ENCODE measurements around the gene FAM83C. TPM values are rescaled to one million over a fixed set of nuclear protein-coding genes. Genes with fewer than 3 reads are reported as not detected.
"Not testable (repeated sequence)": the region's sequence is repeated elsewhere in the genome, so short reads cannot be mapped to it uniquely, and the experiment has no call there.

FAM83C gene
- total RNA-seq, 1 donor from 2014 or later, result not detected

DNA sequence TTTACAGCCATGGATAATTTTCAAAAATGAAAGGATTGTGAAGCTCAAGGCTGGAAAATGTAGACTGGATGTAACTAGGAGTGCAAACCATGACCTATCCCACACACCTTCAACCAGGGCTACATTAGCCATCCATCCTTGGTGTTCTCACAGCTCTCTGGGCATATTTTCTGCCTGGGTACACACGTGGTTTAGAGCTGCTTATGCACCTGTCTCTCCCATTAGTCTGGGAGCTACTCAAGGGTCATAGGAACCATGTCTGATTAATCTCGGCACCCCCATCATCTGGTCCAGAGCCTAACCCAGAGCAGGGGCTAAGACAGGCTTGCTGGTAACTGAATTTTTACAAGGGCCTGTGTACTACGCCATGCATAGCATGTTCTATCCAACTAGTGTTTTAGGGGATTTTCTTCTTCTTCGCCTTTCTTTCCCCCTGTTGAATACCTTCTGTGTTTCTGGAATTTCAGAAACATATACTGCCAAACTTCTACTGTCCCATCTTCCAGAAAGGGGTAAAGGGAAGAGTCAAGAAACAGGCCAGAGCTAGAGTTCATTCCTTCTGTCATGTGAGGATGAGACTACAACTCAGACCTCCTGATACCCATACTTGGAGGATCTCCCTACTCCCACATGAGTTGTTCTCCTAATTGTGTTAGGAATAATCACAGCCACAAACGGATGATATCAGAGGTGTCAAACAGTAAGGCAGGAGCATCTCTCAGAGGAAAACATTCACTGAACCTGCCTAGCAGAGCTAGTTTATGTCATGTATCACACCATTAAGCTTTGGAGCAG is 25.4 kb upstream of the FAM83C start:
- Histone ChIP-seq H3K4me3 (no peak overlapping the region), H3K4me1 (peaks cover 19% of the 10 kb centered on the region), H3K36me3 (peaks cover 18% of the 10 kb centered on the region), H3K9me3 (replicated peaks) (no peaks in the 10 kb centered on the region), H3K27ac (replicated peaks) (no peak overlapping the region), H3K27me3 (ENCODE audit: low read depth) (no peaks in the 10 kb centered on the region)
- intact Hi-C loops (cut with micrococcal nuclease), result no loop called here
- TF ChIP-seq, protein P1, sequence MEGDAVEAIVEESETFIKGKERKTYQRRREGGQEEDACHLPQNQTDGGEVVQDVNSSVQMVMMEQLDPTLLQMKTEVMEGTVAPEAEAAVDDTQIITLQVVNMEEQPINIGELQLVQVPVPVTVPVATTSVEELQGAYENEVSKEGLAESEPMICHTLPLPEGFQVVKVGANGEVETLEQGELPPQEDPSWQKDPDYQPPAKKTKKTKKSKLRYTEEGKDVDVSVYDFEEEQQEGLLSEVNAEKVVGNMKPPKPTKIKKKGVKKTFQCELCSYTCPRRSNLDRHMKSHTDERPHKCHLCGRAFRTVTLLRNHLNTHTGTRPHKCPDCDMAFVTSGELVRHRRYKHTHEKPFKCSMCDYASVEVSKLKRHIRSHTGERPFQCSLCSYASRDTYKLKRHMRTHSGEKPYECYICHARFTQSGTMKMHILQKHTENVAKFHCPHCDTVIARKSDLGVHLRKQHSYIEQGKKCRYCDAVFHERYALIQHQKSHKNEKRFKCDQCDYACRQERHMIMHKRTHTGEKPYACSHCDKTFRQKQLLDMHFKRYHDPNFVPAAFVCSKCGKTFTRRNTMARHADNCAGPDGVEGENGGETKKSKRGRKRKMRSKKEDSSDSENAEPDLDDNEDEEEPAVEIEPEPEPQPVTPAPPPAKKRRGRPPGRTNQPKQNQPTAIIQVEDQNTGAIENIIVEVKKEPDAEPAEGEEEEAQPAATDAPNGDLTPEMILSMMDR (IDR thresholded peaks at IDR 0.05; ENCODE audit: borderline replicate concordance), result no peak
- DNase-seq, result no peak

DNA sequence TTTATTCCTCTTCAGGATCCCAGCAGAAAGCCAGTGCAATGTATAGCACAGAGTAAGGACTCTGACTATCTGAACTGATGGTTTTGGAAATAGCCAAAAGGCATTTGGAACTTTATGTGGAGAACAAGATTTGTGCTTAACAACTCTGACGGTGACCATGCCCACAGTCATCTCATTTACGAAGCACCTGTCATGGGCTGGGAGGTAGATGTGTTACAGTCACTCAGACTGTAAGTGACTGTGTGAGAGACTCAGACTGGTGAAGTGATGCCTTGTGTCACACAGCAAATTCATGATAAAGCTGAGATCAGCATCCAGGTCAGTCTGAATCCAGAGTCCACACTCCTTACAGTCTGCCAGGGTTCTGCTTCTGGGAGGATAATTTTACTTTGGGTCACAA is 23.9 kb upstream of the FAM83C start:
- DNase-seq, result no peak
- TF ChIP-seq, protein P1 (IDR thresholded peaks at IDR 0.05; ENCODE audit: borderline replicate concordance), result no peak
- intact Hi-C loops (cut with micrococcal nuclease), result no loop called here
- Histone ChIP-seq H3K4me1 (peaks cover 19% of the 10 kb centered on the region), H3K4me3 (no peak overlapping the region), H3K9me3 (replicated peaks) (no peaks in the 10 kb centered on the region), H3K27ac (replicated peaks) (no peak overlapping the region), H3K27me3 (ENCODE audit: low read depth) (no peaks in the 10 kb centered on the region), H3K36me3 (peaks cover 21% of the 10 kb centered on the region)

DNA sequence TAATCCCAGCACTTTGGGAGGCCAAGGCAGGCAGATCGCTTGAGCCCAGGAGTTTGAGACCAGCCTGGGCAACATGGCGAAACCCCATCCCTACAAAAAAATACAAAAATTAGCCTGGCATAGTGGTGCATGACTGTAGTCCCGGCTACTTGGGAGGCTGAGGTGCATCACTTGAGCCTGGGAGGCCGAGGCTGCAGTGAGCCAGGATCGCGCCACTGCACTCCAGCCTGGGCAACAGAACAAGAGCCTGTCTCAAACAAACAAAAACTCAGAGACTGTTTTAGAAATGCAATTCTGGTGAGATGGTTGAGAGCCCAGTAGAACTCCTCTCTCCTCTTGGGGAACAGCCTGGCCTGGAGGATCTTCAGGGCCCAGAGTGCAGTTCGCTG is 23.4 kb upstream of the FAM83C start:
- peaks cover 19% of the 10 kb centered on the region for H3K4me1 ChIP-seq
- H3K4me3 ChIP-seq; H3K9me3 ChIP-seq (replicated peaks); H3K27me3 ChIP-seq (ENCODE audit: low read depth); H3K27ac ChIP-seq (replicated peaks); DNase-seq; intact Hi-C loops (cut with micrococcal nuclease): not testable (repeated sequence)
- H3K36me3 ChIP-seq, result peaks cover 21% of the 10 kb centered on the region

DNA sequence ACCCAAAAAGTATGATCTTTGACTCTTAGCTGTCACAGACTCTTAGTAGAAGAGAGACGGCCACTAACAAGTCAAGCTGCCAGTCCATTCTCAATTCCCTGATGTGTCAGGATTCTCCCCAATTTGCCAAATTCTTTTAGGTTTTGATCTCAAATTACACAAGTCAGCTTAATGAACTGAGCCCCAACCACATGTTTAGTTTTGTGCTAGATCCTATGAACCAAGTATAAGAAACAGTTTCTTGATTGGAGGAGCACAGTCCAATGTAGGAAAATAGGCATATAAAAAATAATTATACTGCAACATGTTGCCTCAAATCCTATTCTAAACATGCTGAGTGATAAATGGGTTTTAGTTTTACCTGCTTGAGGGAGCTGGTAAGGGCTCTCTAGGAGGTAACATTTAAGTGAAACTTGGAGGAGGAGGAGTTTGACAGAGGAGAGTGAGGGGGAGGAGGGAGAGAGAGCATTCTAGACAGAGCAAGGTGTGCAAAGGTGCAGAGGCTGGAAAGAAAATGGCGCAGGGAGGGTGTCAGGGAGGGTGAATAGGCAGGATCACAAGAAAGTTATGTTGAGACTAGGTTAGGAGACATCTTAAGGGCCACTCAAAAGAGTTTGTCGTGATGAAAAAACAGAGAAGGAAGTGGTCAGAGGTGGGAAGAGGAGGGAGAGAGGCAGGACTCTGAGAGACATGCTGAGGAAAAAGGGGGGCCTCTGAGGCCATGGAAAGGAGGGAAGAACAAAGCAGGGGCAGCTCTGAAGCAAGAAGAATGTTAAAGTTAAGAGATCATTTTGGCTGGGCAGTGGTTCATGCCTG is 22.8 kb upstream of the FAM83C start:
- Histone ChIP-seq H3K36me3 (peaks cover 21% of the 10 kb centered on the region), H3K27ac (replicated peaks) (no peak overlapping the region), H3K9me3 (replicated peaks) (no peaks in the 10 kb centered on the region), H3K4me1 (peaks cover 19% of the 10 kb centered on the region), H3K4me3 (no peak overlapping the region), H3K27me3 (ENCODE audit: low read depth) (no peaks in the 10 kb centered on the region)
- DNase-seq, result no peak
- TF ChIP-seq, protein P1 (IDR thresholded peaks at IDR 0.05; ENCODE audit: borderline replicate concordance), result no peak
- intact Hi-C loops (cut with micrococcal nuclease), result no loop called here

DNA sequence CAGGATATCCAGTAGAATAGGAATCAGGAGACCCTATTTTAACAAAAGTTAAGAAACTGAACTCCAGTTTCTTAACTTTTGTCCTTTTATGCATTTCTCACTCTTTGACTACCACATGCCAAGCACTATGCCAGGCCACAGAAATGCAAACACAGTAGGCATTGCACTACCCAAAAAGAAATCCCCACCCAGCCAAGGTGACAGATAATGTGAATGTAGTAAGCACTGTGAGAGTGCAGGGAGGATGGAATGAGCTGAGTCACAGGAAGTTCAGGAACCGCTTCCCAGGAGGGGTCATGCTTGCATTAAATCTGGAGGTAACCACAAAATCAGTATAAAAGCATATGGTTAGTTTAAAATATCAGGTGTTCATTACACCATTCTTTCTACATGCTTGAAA is 20.1 kb upstream of the FAM83C start:
- H3K4me1 ChIP-seq, result peaks cover 19% of the 10 kb centered on the region
- H3K27me3 ChIP-seq (ENCODE audit: low read depth), result no peaks in the 10 kb centered on the region
- H3K36me3 ChIP-seq, result peaks cover 27% of the 10 kb centered on the region
- intact Hi-C loops (cut with micrococcal nuclease), result no loop called here
- H3K9me3 ChIP-seq (replicated peaks), result no peaks in the 10 kb centered on the region
- H3K27ac ChIP-seq (replicated peaks), result no peak overlapping the region
- no peak overlapping the region for H3K4me3 ChIP-seq
- DNase-seq, result no peak
- TF ChIP-seq, protein P1 (IDR thresholded peaks at IDR 0.05; ENCODE audit: borderline replicate concordance), result no peak

DNA sequence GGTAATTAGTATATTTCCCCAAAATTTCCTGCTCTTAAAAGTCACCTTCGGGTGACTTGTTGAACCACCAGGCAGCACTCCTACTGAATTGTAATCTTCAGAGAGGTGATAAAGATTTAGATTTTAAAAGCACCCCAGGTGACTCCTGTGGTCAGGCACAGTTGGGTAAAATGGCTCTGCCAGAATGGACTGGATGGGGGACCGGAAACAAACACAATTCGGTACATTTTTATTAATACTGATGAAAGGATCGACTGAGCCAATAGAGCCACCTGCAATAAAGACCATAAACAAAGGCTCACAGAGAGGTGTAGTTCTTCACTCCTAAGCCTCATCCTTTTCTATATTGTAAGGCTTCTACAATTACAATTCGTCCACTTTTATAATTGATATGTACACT is 19.6 kb upstream of the FAM83C start:
- no peaks in the 10 kb centered on the region for H3K9me3 ChIP-seq (replicated peaks)
- no peak for DNase-seq
- intact Hi-C loops (cut with micrococcal nuclease), result no loop called here
- H3K4me3 ChIP-seq, result no peak overlapping the region
- no peak overlapping the region for H3K27ac ChIP-seq (replicated peaks)
- H3K36me3 ChIP-seq, result peaks cover 27% of the 10 kb centered on the region
- no peaks in the 10 kb centered on the region for H3K27me3 ChIP-seq (ENCODE audit: low read depth)
- peaks cover 24% of the 10 kb centered on the region for H3K4me1 ChIP-seq
- TF ChIP-seq, protein P1 (IDR thresholded peaks at IDR 0.05; ENCODE audit: borderline replicate concordance), result no peak

Data from left ventricle myocardium inferior (tissue), 1 donor.